NT2/D1 (cell line): ENCODE measurements around the gene SUN5.

Experiments used
- DNase-seq: peaks from one replicate; pipeline ENCODE4 v3.0.0-alpha.2; 2011; ENCODE audit warnings: low read depth, low spot score
- H3K27me3 ChIP-seq: 2 replicates; pipeline ENCODE4 v1.6.0; 2011; ENCODE audit warnings: mild to moderate bottlenecking; ENCODE audit not compliant: insufficient read length, insufficient read depth
- H3K36me3 ChIP-seq: 2 replicates; pipeline ENCODE4 v1.6.1; 2011; ENCODE audit warnings: mild to moderate bottlenecking, low read length, mixed read lengths; ENCODE audit not compliant: insufficient read depth, insufficient read length
- H3K4me1 ChIP-seq: 2 replicates; pipeline ENCODE4 v1.5.1; 2011; ENCODE audit not compliant: insufficient read depth, insufficient read length
- H3K4me3 ChIP-seq: 2 replicates; pipeline ENCODE4 v1.5.1; 2011; ENCODE audit warnings: low read depth; ENCODE audit not compliant: insufficient read length
- H3K9ac ChIP-seq: 2 replicates; pipeline ENCODE4 v1.6.0; 2011; ENCODE audit warnings: low read depth; ENCODE audit not compliant: insufficient read length
- H3K9me3 ChIP-seq: 2 replicates; pipeline ENCODE4 v1.5.1; 2011; ENCODE audit warnings: mild to moderate bottlenecking, low read length; ENCODE audit not compliant: insufficient read depth
- SUZ12 ChIP-seq: IDR thresholded peaks from 2 replicates; pipeline ENCODE4 v1.6.1; 2011; ENCODE audit not compliant: insufficient read length, insufficient read depth; ENCODE audit errors: extremely low read depth
- YY1 ChIP-seq: IDR thresholded peaks from 2 replicates; pipeline ENCODE4 v1.6.1; 2011; ENCODE audit not compliant: insufficient read length, insufficient read depth
- ZNF274 ChIP-seq: IDR thresholded peaks from 2 replicates; pipeline ENCODE4 v1.6.1; 2011; ENCODE audit warnings: mild to moderate bottlenecking, low read depth, low read length

SUN5 gene

GRCh38 chr20:32971703-32972161, 32.5 kb downstream of the SUN5 start:
- no peak for DNase-seq
- Histone ChIP-seq H3K36me3 (no peaks in the 10 kb centered on the region), H3K27me3 (no peaks in the 10 kb centered on the region), H3K9ac (peak overlapping the region; percentile 17), H3K9me3 (no peaks in the 10 kb centered on the region), H3K4me3 (no peak overlapping the region), H3K4me1 (peaks cover 12% of the 10 kb centered on the region)
- TF ChIP-seq SUZ12: no peak
- TF ChIP-seq YY1: no peak
- TF ChIP-seq ZNF274: no peak

DNA sequence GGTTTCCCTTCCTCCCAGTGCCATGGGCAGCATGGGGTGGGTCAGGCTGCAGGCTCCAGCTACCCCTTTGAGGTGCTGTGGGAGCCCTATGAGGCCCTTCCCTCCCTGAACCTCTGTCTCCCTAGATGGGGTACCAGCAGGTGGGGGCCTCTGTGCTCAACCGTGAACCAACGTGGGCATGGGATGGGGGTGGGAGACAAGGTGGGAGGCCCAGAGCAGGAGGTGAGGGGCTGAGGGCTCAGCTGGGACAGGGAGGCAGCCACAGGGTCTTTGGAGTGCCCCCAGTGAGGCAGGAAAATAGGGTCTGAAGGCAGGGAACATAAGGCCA, 33.3 kb downstream of the SUN5 start:
- no peak for TF ChIP-seq YY1
- TF ChIP-seq ZNF274: no peak
- TF ChIP-seq SUZ12: no peak
- Histone ChIP-seq H3K27me3 (no peaks in the 10 kb centered on the region), H3K4me1 (peaks cover 12% of the 10 kb centered on the region), H3K4me3 (no peak overlapping the region), H3K36me3 (no peaks in the 10 kb centered on the region), H3K9ac (no peak overlapping the region), H3K9me3 (no peaks in the 10 kb centered on the region)
- no peak for DNase-seq

DNA sequence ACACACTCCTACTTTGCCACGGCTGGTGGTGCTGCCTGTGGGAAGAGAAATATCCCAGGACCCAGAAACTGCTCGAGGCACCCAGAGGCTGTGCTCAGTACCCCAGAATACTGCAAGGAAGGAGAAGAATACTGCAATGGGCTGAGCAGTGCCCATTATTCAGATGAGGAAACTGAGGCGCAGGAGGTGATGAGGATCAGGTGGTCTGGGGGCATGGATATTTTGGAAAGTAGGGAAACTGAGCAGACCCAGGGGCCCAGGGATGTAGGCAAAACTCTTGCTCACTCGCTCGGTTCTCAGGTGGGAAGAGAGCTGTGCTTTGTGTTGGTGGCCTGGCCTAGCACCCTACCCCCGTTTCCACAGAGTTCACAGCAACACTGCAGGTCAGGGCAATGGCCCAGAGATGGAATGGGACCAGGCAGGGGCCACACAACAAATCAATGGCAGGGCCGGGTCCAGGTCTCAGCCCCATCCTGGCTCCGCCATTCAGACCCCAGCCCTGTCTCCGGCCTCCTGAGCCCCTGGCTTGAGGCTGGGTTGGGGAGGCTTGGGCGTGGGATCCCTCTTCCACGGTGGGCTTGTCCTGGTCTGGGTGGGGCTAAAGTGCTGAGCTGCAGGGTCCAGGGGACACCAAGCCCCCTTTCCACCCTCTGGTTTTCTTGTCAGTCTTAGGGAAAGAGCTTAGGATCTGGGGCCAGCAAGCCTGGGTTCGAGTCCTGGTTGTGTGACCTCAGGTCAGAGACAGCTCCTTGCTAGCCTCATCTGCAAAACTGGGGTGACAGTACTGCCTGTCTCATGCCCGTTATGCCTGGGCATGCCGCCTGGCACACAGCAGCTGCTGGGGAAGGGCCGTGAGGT, 33.9 kb downstream of the SUN5 start:
- Histone ChIP-seq H3K27me3 (no peaks in the 10 kb centered on the region), H3K9me3 (no peaks in the 10 kb centered on the region), H3K4me1 (peaks cover 10% of the 10 kb centered on the region), H3K4me3 (no peak overlapping the region), H3K9ac (no peak overlapping the region), H3K36me3 (no peaks in the 10 kb centered on the region)
- TF ChIP-seq SUZ12 (no peak), ZNF274 (no peak), YY1 (no peak)
- no peak for DNase-seq

DNA sequence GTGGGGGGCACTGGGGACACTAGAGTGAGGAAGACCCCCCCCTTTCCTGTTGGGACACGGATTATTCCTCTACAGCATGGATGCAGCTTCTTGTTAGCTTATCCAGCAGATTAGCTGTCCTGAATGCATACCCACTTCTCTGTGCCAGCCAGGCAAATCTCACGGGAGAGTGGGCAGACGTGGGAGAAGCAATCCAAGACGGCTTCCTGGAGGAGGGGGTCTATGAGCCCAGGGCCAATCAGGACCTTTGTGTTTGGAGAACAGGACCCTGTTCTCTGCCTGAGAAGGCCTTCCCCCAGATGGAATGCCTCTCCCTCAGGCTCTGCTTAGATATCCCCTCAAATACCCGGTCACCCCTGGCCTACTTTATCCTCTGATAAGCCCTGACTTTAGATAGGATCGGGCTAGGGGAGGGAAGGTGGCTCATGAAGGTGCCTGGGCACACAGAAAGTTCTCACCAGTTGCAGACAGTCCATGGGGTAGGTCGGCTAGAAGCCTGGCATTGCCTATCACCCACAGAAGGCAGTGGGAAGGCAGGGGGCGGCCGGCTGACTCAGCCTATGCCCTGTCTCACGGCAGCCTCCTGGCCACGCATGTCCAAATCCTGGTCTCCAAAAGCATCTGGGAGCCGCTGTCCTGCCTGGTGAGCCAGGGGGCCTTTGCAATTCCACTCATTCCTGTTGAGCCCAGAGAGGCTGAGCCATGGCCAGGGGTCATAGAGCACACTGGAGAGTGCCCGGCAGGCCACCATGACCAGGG, 34.7 kb downstream of the SUN5 start:
- no peak overlapping the region for H3K4me3 ChIP-seq
- peaks cover 10% of the 10 kb centered on the region for H3K4me1 ChIP-seq
- no peaks in the 10 kb centered on the region for H3K36me3 ChIP-seq
- no peak overlapping the region for H3K9ac ChIP-seq
- no peak for TF ChIP-seq ZNF274
- no peak for TF ChIP-seq YY1
- no peak for TF ChIP-seq SUZ12
- DNase-seq: no peak
- no peaks in the 10 kb centered on the region for H3K9me3 ChIP-seq
- no peaks in the 10 kb centered on the region for H3K27me3 ChIP-seq

DNA sequence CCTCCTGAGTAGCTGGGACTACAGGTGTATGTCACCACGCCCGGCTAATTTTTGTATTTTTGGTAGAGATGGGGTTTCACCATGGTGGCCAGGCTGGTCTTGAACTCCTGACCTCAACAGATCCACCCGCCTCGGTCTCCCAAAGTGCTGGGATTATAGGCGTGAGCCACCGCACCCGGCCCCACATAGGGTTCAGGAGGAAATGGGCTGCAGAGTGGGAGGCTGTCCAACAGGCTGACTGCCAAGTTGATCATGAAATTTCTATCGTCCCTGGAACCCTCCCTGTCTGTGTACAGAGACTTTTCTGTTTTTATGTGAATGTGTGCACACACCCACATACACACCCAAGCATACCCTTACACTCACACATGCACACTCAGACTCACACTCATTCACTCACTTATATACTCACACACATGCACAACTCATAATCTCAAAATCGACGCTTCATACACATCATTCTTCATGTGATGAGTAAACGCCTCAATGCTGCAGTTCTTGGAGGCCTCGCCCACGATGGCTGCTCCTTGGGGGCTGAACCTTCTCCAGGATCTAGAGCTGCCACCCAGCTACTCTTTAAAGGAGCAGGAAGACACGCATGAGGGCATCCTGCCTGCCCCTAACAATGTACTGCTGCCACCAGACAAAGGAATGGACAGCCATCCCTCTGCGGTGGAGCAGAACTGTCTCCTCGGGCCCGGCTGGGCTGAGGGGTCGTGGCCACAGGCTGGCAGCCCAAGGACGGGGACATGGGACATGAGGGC, 35.6 kb downstream of the SUN5 start:
- DNase-seq: no peak
- Histone ChIP-seq H3K9ac (no peak overlapping the region), H3K9me3 (no peaks in the 10 kb centered on the region), H3K27me3 (no peaks in the 10 kb centered on the region), H3K4me3 (no peak overlapping the region), H3K36me3 (no peaks in the 10 kb centered on the region), H3K4me1 (peaks cover 6% of the 10 kb centered on the region)
- TF ChIP-seq ZNF274: no peak
- TF ChIP-seq SUZ12: no peak
- no peak for TF ChIP-seq YY1

- H3K36me3 ChIP-seq: no peaks in the 10 kb centered on the region
- H3K27me3 ChIP-seq: no peaks in the 10 kb centered on the region
- DNase-seq: no peak
- no peak overlapping the region for H3K9ac ChIP-seq
- TF ChIP-seq ZNF274: no peak
- no peak for TF ChIP-seq SUZ12
- no peak overlapping the region for H3K4me3 ChIP-seq
- H3K4me1 ChIP-seq: peaks cover 6% of the 10 kb centered on the region
- no peaks in the 10 kb centered on the region for H3K9me3 ChIP-seq
These were observed 36.2 kb downstream of the SUN5 start for GRCh38 chr20:32967961-32968457.
